ENCODE data around the gene LILRB3.

DNA sequence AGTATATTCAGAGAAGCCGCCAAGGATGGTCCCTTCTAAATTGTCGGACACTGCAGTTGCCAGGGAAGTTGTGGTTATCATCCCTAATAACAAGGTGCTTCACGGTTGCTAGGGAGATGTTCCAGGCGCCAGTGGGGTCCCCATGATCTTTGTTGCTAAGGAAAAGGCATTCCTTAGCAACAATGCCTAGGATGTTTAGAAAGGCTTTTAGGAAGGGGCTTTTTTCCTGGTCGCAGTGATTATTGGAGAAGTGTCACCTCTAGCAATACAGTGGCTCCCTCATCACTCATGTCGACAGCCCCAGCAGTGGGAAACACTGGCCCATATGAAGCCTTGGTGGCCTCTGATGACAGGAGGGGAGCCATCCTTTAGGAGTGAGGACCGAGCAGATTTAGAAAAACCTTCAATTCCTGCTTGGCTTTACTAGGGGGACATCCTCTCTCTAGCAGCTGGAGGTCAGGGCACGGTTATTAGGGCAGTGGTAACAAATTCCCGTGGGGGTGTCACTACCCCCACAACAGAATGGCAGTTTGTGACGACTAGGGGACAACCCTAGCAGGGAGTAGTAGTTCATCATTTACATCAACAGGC is 43.5 kb downstream of the LILRB3 start:
- TF ChIP-seq, protein P1, sequence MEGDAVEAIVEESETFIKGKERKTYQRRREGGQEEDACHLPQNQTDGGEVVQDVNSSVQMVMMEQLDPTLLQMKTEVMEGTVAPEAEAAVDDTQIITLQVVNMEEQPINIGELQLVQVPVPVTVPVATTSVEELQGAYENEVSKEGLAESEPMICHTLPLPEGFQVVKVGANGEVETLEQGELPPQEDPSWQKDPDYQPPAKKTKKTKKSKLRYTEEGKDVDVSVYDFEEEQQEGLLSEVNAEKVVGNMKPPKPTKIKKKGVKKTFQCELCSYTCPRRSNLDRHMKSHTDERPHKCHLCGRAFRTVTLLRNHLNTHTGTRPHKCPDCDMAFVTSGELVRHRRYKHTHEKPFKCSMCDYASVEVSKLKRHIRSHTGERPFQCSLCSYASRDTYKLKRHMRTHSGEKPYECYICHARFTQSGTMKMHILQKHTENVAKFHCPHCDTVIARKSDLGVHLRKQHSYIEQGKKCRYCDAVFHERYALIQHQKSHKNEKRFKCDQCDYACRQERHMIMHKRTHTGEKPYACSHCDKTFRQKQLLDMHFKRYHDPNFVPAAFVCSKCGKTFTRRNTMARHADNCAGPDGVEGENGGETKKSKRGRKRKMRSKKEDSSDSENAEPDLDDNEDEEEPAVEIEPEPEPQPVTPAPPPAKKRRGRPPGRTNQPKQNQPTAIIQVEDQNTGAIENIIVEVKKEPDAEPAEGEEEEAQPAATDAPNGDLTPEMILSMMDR (IDR thresholded peaks at IDR 0.05): no peak
- TF ChIP-seq POLR2A (IDR thresholded peaks at IDR 0.05): no peak
